H1 (cell line): ENCODE results near the gene RALGAPA2. TPM values are rescaled to one million over a fixed set of nuclear protein-coding genes. Genes with fewer than 3 reads are reported as not detected.

Source experiments
- CTCF ChIA-PET: fragments of 300-600 bp; sonication (Branson Sonifier 250); formaldehyde crosslinking; loops from one replicate; lab custom pipeline; 2021; ENCODE audit not compliant: partially characterized antibody; lab: Charles Lee
- POLR2A ChIA-PET: fragments of 300-600 bp; sonication (Branson Sonifier 250); formaldehyde crosslinking; loops from one replicate; lab custom pipeline; 2021; ENCODE audit warnings: inconsistent platforms; ENCODE audit not compliant: partially characterized antibody; lab: Charles Lee
- DNase-seq, 2 experiments: peaks; one replicate each; pipeline versions ENCODE4 v3.0.0 to v3.0.0-alpha.2; 2010 to 2022; ENCODE audit warnings: low spot score in 2 of 2, low read depth in 1 of 2, mixed read lengths in 1 of 2
- FAIRE-seq: peaks from 2 replicates; lab custom pipeline; 2011; peaks lifted over from hg19 to GRCh38; lab: Jason Lieb, UNC
- H2AFZ ChIP-seq: 2 replicates; pipeline ENCODE4 v1.8.1; 2012; ENCODE audit warnings: low read length, inconsistent platforms
- H2AK5ac ChIP-seq: 2 replicates; pipeline ENCODE4 v1.6.1; 2013; ENCODE audit warnings: low read depth, low read length
- H2BK120ac ChIP-seq: replicated peaks from 2 replicates; pipeline ENCODE3; 2013; ENCODE audit warnings: low read depth, low read length, inconsistent platforms
- H2BK12ac ChIP-seq: 2 replicates; pipeline ENCODE4 v1.6.1; 2013; ENCODE audit warnings: low read depth, low read length
- H2BK15ac ChIP-seq: 2 replicates; pipeline ENCODE4 v1.6.1; 2013; ENCODE audit warnings: low read length
- H2BK20ac ChIP-seq: 2 replicates; pipeline ENCODE4 v1.6.1; 2013; ENCODE audit warnings: low read length
- H2BK5ac ChIP-seq: 2 replicates; pipeline ENCODE4 v1.6.1; 2013; ENCODE audit warnings: low read depth, low read length
- H3K14ac ChIP-seq: 2 replicates; pipeline ENCODE4 v1.6.1; 2013; ENCODE audit warnings: inconsistent platforms; ENCODE audit not compliant: insufficient read length
- H3K18ac ChIP-seq: 2 replicates; pipeline ENCODE4 v1.6.1; 2013; ENCODE audit warnings: low read length; ENCODE audit errors: extremely low read depth
- H3K23ac ChIP-seq: 2 replicates; pipeline ENCODE4 v1.6.1; 2013; ENCODE audit warnings: inconsistent platforms; ENCODE audit not compliant: insufficient read length
- H3K23me2 ChIP-seq: 2 replicates; pipeline ENCODE4 v1.6.1; 2013; ENCODE audit warnings: low read depth, low read length
- H3K27ac ChIP-seq: 2 replicates; pipeline ENCODE4 v1.6.1; 2011; ENCODE audit warnings: low read depth, low read length, inconsistent platforms
- H3K27me3 ChIP-seq, 4 experiments: replicated peaks in 1 of 4; 1 replicate in 1 of 4; 2 replicates in 3 of 4; pipeline versions ENCODE4 v1.6.1 to v1.8.1; 2011 to 2013; ENCODE audit warnings: low read length in 3 of 4, mild to moderate bottlenecking in 3 of 4, inconsistent platforms in 2 of 4, mixed read lengths in 2 of 4, moderate library complexity in 1 of 4; ENCODE audit not compliant: control insufficient read depth in 3 of 4, insufficient read depth in 3 of 4; ENCODE audit errors: extremely low read depth in 1 of 4
- H3K36me3 ChIP-seq, 4 experiments: 2 replicates each; pipeline versions ENCODE4 v1.6.1 to v1.8.1; 2011 to 2013; ENCODE audit warnings: mild to moderate bottlenecking in 4 of 4, low read length in 3 of 4, moderate library complexity in 2 of 4, control low read depth in 1 of 4, inconsistent platforms in 1 of 4; ENCODE audit not compliant: insufficient read depth in 4 of 4, control insufficient read depth in 2 of 4
- H3K4ac ChIP-seq: replicated peaks from 2 replicates; pipeline ENCODE3; 2013; ENCODE audit warnings: low read length, low read depth, mixed read lengths, inconsistent platforms; ENCODE audit not compliant: insufficient read length
- H3K4me1 ChIP-seq, 4 experiments: replicated peaks in 1 of 4; 1 replicate in 1 of 4; 2 replicates in 3 of 4; pipeline versions ENCODE4 v1.6.1 to v1.8.1; 2011 to 2013; ENCODE audit warnings: low read length in 3 of 4, inconsistent platforms in 2 of 4, mixed read lengths in 1 of 4; ENCODE audit not compliant: insufficient read depth in 4 of 4, control insufficient read depth in 3 of 4
- H3K4me2 ChIP-seq, 2 experiments: 2 replicates each; pipeline versions ENCODE4 v1.6.1 to v1.8.1; 2011 to 2013; ENCODE audit warnings: low read depth in 2 of 2, low read length in 2 of 2, control low read depth in 1 of 2, inconsistent platforms in 1 of 2, mild to moderate bottlenecking in 1 of 2; ENCODE audit not compliant: insufficient read depth in 1 of 2
- H3K4me3 ChIP-seq, 4 experiments: fragments of 200-600, 300-600 bp in 1 of 4; sonication (generic), shearing (Covaris generic), sonication (Bioruptor Twin) in 1 of 4; 2 replicates each; pipeline versions ENCODE4 v1.5.1 to v1.8.1; 2011 to 2016; ENCODE audit warnings: low read length in 4 of 4, low read depth in 3 of 4, control low read depth in 2 of 4, inconsistent platforms in 2 of 4, mild to moderate bottlenecking in 2 of 4, mixed read lengths in 1 of 4, moderate library complexity in 1 of 4; ENCODE audit not compliant: insufficient read depth in 2 of 4; ENCODE audit errors: extremely low read depth in 1 of 4
- H3K56ac ChIP-seq: replicated peaks from 2 replicates; pipeline ENCODE3; 2013; ENCODE audit warnings: low read depth, mild to moderate bottlenecking, mixed read lengths, low read length, inconsistent platforms; ENCODE audit not compliant: insufficient read length
- H3K79me1 ChIP-seq: 2 replicates; pipeline ENCODE4 v1.6.1; 2013; ENCODE audit warnings: low read depth, low read length, control low read depth
- H3K79me2 ChIP-seq, 2 experiments: 2 replicates each; pipeline versions ENCODE4 v1.6.1 to v1.8.1; 2012 to 2013; ENCODE audit warnings: low read length in 2 of 2, mild to moderate bottlenecking in 2 of 2, inconsistent platforms in 1 of 2; ENCODE audit not compliant: insufficient read depth in 2 of 2, control insufficient read depth in 1 of 2
- H3K9ac ChIP-seq, 4 experiments: replicated peaks in 1 of 4; 1 replicate in 1 of 4; 2 replicates in 3 of 4; pipeline versions ENCODE4 v1.6.1 to v1.8.1; 2011 to 2013; ENCODE audit warnings: low read depth in 3 of 4, low read length in 3 of 4, control low read depth in 2 of 4, mild to moderate bottlenecking in 2 of 4, moderate library complexity in 2 of 4, inconsistent platforms in 1 of 4; ENCODE audit errors: extremely low read depth in 1 of 4
- H3K9me3 ChIP-seq, 2 experiments: 2 replicates each; pipeline versions ENCODE4 v1.6.1 to v1.8.1; 2012 to 2013; ENCODE audit warnings: mild to moderate bottlenecking in 2 of 2, moderate library complexity in 2 of 2, control low read depth in 1 of 2, inconsistent platforms in 1 of 2, low read depth in 1 of 2, low read length in 1 of 2, mixed read lengths in 1 of 2; ENCODE audit not compliant: insufficient read depth in 2 of 2
- H4K20me1 ChIP-seq, 2 experiments: replicated peaks in 1 of 2; 2 replicates each; pipeline versions ENCODE3 to v1.8.1; 2011 to 2013; ENCODE audit warnings: inconsistent platforms in 2 of 2, low read length in 2 of 2, mild to moderate bottlenecking in 1 of 2; ENCODE audit not compliant: insufficient read depth in 2 of 2, control insufficient read depth in 1 of 2
- H4K5ac ChIP-seq: 2 replicates; pipeline ENCODE4 v1.6.1; 2013; ENCODE audit warnings: low read length, low read depth, mixed read lengths, inconsistent platforms; ENCODE audit not compliant: insufficient read length
- H4K8ac ChIP-seq: 2 replicates; pipeline ENCODE4 v1.8.0; 2013; ENCODE audit warnings: mild to moderate bottlenecking, moderate library complexity, low read length, inconsistent platforms; ENCODE audit not compliant: insufficient read depth; ENCODE audit errors: extremely low read depth
- H4K91ac ChIP-seq: replicated peaks from 2 replicates; pipeline ENCODE3; 2013; ENCODE audit warnings: low read length, mixed read lengths, inconsistent platforms; ENCODE audit not compliant: insufficient read length
- BACH1 ChIP-seq: IDR thresholded peaks from 2 replicates; pipeline ENCODE4 v1.6.1; 2012; ENCODE audit warnings: low read length, improper control_type of control experiment
- EGR1 ChIP-seq: IDR thresholded peaks from 2 replicates; pipeline ENCODE4 v1.6.1; 2011; ENCODE audit warnings: low read depth, low read length, borderline replicate concordance
- POLR2A ChIP-seq, 2 experiments: IDR thresholded peaks; 1 replicate in 1 of 2; 2 replicates in 1 of 2; pipeline ENCODE4 v1.6.1; 2011; ENCODE audit warnings: low read depth in 2 of 2, low read length in 2 of 2, mild to moderate bottlenecking in 2 of 2; ENCODE audit errors: control extremely low read depth in 1 of 2
- SIN3A ChIP-seq, 2 experiments: IDR thresholded peaks in 1 of 2; conservative IDR thresholded peaks in 1 of 2; 2 replicates each; pipeline ENCODE4 v1.6.1; 2011 to 2012; ENCODE audit warnings: low read length in 2 of 2, improper control_type of control experiment in 1 of 2, low read depth in 1 of 2, mild to moderate bottlenecking in 1 of 2
- SP1 ChIP-seq: IDR thresholded peaks from 2 replicates; pipeline ENCODE4 v1.6.1; 2011; ENCODE audit warnings: low read depth, low read length
- WGBS, 2 experiments: shearing (Covaris generic) in 1 of 2; methylation state at CpG; one replicate each; pipeline versions ENCODE4 v1.1.6 to v1.1.7; 2013 to 2015; ENCODE audit warnings: low lambda C conversion rate in 2 of 2, mixed read lengths in 2 of 2, inconsistent platforms in 1 of 2, low coverage in 1 of 2, missing lambda C conversion rate in 1 of 2; ENCODE audit not compliant: insufficient replicate concordance in 2 of 2, insufficient coverage in 1 of 2, insufficient read length in 1 of 2; ENCODE audit errors: extremely low coverage in 1 of 2, missing lambda C conversion rate in 1 of 2; 5-methylcytosine and 5-hydroxymethylcytosine counted together
- polyA plus RNA-seq, 7 experiments: library from polyadenylated mRNA; depleted of rRNA in 3 of 7; stranded (reverse) in 5 of 7; unstranded in 2 of 7; fragments of >200 nt in 5 of 7; fragments of 200-250 nt in 2 of 7; gene quantifications; 1 replicate in 5 of 7; 2 replicates in 1 of 7; 4 replicates in 1 of 7; pipeline versions ENCODE4 v1.2.1 to v1.2.3, GENCODE V29; 2011 to 2013; ENCODE audit warnings: missing spikeins in 2 of 7, mixed read lengths in 2 of 7
- total RNA-seq: library from RNA; stranded (reverse); fragmentation: NEBNext Ultra II Directional; extraction: Animal tissue kit (Norgen Biotek cat#: 25700); gene quantifications from 2 replicates; pipeline ENCODE4 v1.2.1, GENCODE V29; 2021

Gene RALGAPA2
- total and polyA plus RNA-seq, 2 of the 8 experiments (the other 6 are each of a cell fraction or from before 2014, with no cell fraction given): 5.1 to 25.5 TPM

DNA sequence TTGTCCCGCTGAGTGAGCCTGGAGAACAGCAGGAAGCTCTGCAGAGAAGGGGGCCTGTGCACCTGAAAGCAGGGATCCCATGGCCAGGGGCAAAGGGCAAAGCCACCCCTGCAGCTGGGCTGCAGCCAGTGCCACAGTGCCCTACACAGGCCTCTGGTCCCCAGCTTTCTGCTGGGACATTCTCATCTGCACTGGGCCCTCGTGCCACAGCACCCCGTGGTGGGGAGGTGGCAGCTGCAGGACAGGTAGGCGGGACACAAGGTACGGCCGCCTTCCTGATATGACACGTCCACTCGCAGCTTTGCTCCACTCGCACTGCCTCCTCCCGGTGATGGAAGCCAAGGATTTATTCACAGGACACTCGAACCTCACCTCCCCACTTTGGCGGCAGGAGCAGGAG is 317.4 kb downstream of the RALGAPA2 start:
- CTCF ChIA-PET: interaction anchor here (0.6 to 1.2 kb wide), 2 partner anchors 10 to 79 kb away, joined by 3 read pairs; no protein-coding TSS in a partner anchor
- Histone ChIP-seq H2BK20ac (no peak overlapping the region), H3K14ac (no peak overlapping the region), H3K27ac (no peak overlapping the region), H3K23ac (no peak overlapping the region), H4K5ac (no peak overlapping the region), H3K79me2 (no peaks in the 10 kb centered on the region), H2BK5ac (0 out of 2 replicates have a peak overlapping the region, but pooled peaks have one; percentile 32), H3K23me2 (no peaks in the 10 kb centered on the region; the same call in 1 of the 2 replicates), H4K20me1 (peaks cover 0 to 2% of the 10 kb centered on the region in 2 experiments), H2AFZ (no peak overlapping the region), H3K18ac (no peak overlapping the region), H2BK120ac (no peak overlapping the region), H3K4me1 (peaks cover 0 to 16% (median 12%) of the 10 kb centered on the region in 4 experiments; a peak in 6 of 7 replicates), H3K79me1 (no peaks in the 10 kb centered on the region), H3K9ac (no peak overlapping the region), H4K91ac (peak overlapping the region; percentile 83), H2BK15ac (peak overlapping the region; percentile 24; the same call in 1 of the 2 replicates), H3K27me3 (no peaks in the 10 kb centered on the region), H2AK5ac (0 out of 2 replicates have a peak overlapping the region, but pooled peaks have one; percentile 5), H4K8ac (peak overlapping the region; percentile 69; the same call in 1 of the 2 replicates), H3K4me2 (no peak overlapping the region), H3K56ac (no peak overlapping the region), H2BK12ac (peak overlapping the region; percentile 72; the same call in 1 of the 2 replicates), H3K4me3 (no peak overlapping the region), H3K36me3 (no peaks in the 10 kb centered on the region), H3K4ac (no peak overlapping the region), H3K9me3 (no peaks in the 10 kb centered on the region)
- 92% methylated on average over 11 of the region's 12 CpGs; no CpG with 5 or more reads in 1 of the 2 experiments for WGBS, 2 experiments
- no peak for FAIRE-seq
- DNase-seq: no peak
- POLR2A ChIA-PET: interaction anchor here (1.5 kb wide), 2 partner anchors 16 to 23 kb away, joined by 3 read pairs; no protein-coding TSS in a partner anchor
- TF ChIP-seq BACH1: no peak
- no peak for TF ChIP-seq POLR2A (IDR thresholded peaks at IDR 0.05; ENCODE audit: control extremely low read depth in 1 of 2, low read depth in 2 of 2, low read length in 2 of 2)
- no peak for TF ChIP-seq SP1
- TF ChIP-seq SIN3A (conservative IDR thresholded peaks at IDR 0.05 in 1 of 2, IDR thresholded peaks at IDR 0.05 in 1 of 2; ENCODE audit: low read depth in 1 of 2, low read length in 2 of 2): no peak
- TF ChIP-seq EGR1: no peak
